GM18519 (cell line): ENCODE data around the gene DTL.

Experiments used
- ATAC-seq: cut with Tn5 transposase; IDR thresholded peaks from one replicate; pipeline ENCODE4 v1.9.1; 2021; ENCODE audit warnings: mild to moderate bottlenecking, moderate library complexity; ENCODE audit not compliant: unreplicated experiment, low FRiP score

DTL gene

DNA sequence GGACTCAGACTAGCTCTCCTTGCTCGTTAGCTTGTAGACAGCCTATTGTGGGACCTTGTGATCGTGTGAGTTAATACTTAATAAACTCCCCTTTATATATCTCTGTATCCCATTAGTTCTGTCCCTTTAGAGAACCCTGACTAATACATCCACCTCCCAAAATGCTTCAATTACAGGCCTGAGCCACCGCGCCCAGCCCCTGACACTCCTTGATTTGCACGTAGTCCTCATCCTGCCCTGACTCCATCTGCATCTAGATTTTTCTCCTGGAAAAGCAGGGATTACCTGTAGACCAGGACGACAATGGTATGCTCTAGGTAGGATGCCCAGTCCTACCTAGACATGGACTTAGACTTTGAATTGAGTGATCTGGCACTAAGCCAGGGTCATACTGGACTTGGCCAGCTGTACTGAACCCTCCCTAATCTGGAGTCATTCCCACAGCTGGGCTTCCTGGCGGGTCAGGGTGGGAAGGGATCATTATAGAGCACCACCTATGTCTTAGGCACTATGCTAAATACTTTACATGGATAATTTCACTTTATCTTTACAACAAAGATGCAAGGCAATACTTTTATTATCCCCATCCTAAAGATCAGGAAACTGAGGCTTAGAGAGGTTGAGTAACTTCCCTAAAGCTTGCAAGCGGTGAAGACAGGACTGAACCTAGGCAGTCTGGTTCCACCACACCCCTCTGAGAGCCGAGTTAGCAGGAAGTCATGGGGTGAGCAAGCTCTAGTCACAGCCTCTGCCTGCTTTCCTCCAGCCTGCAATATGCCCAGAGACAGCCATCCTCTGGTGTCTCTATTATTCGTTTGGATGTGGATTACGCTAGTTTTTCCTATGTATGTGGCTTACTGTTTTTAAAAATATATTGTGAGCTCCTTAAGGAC, 89.4 kb downstream of the DTL start:
- ATAC-seq, result no peak

DNA sequence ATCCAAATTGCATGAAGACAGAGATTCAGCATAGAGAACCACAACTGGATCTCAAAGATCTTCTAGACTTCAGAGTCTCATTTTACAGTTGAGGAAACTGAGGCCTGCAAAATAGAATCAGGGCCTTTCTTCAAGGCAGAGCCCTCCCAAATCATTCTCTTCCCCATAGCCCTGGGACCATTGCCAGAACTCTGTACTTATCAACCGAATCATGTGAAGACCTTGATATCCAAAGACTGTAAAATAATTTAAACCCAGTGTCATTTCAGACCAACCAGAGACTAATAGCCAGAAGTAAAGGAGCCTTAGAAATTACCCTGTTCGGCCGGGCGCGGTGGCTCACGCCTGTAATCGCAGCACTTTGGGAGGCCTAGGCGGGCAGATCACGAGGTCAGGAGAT, 90.1 kb downstream of the DTL start:
- no peak for ATAC-seq

DNA sequence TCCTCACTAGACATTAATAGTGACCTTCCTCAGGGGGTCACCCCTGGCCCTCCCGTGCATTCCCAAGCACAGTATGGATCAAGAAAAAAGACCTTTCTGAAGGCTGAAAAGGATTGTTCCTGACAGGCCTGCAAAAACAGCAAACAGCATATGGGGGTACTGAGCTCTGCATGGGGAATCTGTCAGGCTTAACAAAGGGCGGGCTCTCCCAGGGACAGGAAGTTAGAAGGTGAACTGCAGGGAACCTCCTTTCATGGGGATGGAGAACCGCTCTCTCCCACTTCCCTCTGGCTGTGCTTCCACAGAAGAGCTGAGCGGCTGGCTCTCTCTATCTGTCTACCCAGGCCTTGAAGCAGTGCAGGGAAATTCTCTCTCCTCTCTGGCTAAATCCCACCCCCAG, 91.7 kb downstream of the DTL start:
- ATAC-seq, result no peak

- no peak for ATAC-seq
Measured at GRCh38 chr1:212129781-212130180, 94.2 kb downstream of the DTL start.

GRCh38 chr1:212132025-212132424, 96.5 kb downstream of the DTL start:
- no peak for ATAC-seq

DNA sequence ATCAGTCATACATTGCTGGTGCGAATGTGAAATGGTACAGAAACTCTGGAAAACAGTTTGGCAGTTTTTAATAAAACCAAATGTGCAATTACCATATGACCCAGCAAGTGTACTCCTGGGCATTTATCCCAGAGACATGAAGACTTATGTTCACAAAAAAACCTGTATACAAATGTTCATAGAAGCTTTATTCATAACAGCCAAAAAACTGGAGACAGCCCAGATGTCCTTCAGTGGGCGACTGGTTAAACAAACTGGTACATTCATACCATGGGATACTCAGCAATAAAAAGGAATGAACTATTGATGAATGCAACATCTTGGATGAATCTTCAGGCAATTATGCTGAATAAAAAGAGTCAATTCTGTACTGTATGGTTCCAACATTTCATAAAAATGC, 97.8 kb downstream of the DTL start:
- no peak for ATAC-seq

DNA sequence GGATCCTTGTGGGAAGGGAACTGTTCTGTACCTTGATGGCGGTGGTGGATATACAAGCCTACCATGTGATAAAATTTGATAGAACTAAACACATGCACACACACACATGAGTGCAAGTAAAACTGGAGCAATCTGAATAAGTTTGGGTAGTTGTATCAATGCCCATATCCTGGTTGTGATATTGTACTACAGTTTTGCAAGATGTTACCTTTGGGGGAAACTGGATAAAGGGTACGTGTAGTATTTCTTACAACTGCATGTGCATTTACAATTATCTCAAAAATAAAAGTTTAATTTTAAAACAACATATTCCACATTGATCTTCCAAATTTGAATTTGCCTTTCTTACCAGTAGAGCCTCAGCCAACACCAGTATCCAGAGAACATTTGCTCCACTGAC, 99.6 kb downstream of the DTL start:
- no peak for ATAC-seq

DNA sequence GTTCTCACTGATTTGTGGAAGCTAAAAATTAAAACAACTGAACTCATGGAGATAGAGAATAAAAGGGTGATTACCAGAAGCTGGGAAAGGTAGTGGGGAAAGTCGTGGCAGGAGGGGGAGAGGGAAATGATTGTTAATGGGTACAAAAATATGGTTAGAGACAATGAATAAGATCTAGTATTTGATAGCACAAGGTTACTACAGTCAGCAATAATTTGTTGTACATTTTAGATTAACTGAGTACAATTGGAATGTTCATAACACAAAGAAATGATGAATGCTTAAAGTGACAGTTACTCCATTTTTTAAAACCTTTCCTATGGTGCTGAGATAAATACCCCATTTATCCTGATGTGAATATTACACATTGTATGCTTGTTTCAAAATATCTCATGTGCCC, 102.3 kb downstream of the DTL start:
- no peak for ATAC-seq

GRCh38 chr1:212138457-212138856, 102.9 kb downstream of the DTL start:
- ATAC-seq, result no peak

DNA sequence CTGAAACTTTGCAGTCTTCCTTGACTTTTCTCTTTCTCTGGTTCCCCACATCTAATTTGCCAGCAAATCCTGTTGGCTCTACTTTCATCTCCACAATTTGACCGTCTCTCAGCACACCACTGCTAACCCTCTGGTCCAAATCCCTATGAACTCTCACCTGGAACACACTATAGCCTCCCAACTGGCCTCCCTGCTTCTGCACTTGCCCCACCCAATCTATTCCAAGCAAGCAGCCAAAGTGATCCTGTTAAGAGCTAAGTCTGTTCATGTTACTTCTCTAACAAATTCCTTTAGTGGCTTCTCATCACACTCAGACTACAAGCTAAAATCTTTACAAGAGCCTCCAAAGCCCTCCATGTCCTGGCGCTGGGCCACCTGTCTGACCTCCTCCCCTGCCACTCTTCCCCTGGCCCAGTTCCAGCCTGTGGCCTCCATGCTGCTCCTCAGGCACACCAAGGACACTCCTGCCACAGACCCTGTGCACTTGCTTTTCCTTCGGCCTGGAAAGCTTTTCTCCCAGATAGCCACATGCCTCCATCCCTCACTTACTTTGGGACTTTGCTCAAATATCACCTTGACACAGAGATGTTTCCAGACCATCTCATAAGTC, 104.1 kb downstream of the DTL start:
- no peak for ATAC-seq

- ATAC-seq, result no peak
Measured at GRCh38 chr1:212141404-212141803, 105.9 kb downstream of the DTL start.

- no peak for ATAC-seq
Measured at GRCh38 chr1:212142883-212143530, 107.5 kb downstream of the DTL start.

- ATAC-seq, result no peak
Measured at GRCh38 chr1:212147581-212148033, 112.1 kb downstream of the DTL start.

- ATAC-seq, result no peak
Measured at GRCh38 chr1:212149566-212149965, 114.0 kb downstream of the DTL start.

GRCh38 chr1:212152308-212152693, 116.8 kb downstream of the DTL start:
- ATAC-seq, result no peak

DNA sequence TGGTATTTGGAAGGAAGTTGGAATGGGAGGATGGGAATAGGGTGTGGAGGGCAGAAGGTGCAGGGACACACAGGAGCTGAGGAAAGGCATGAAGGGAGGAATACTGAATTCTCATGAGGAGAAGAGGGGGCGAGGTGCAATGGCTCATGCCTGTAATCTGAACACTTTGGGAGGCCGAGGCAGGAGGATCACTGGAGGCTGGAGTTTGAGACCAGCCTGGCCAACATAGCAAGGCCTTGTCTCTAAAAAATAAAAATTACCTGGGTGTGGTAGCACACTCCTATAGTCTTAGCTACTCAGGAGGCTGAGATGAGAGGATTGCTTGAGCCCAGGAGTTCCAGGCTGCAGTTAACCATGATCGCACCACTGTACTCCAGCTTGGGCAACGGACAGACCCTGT, 117.3 kb downstream of the DTL start:
- no peak for ATAC-seq

GRCh38 chr1:212153635-212154034, 118.1 kb downstream of the DTL start:
- no peak for ATAC-seq
